GM23338 (cell line): ENCODE measurements around the gene SUGP1. TPM values are rescaled to one million over a fixed set of nuclear protein-coding genes. Genes with fewer than 3 reads are reported as not detected.

Source experiments
- ATAC-seq: fragments of 200-7000 bp; cut with Tn5 transposase; 3 replicates; pipeline ENCODE4 v1.9.1; 2020
- DNase-seq: peaks from one replicate; pipeline ENCODE4 v3.0.0-alpha.2; 2015; ENCODE audit warnings: low spot score
- H2AFZ ChIP-seq: fragments of 200-600 bp; sonication (generic); 2 replicates; pipeline ENCODE4 v1.8.0; 2016; ENCODE audit warnings: antibody characterized with exemption, mild to moderate bottlenecking, moderate library complexity
- H3F3A ChIP-seq: fragments of 200-600 bp; sonication (generic); replicated peaks from 2 replicates; pipeline ENCODE4 v1.8.0; 2017; ENCODE audit warnings: antibody characterized with exemption, mixed run types, low read depth
- H3K27ac ChIP-seq: fragments of 200-600 bp; sonication (generic); 2 replicates; pipeline ENCODE4 v1.6.1; 2016; ENCODE audit warnings: low read depth
- H3K27me3 ChIP-seq: fragments of 200-600 bp; sonication (generic); 2 replicates; pipeline ENCODE4 v1.8.0; 2016; ENCODE audit warnings: mild to moderate bottlenecking, mixed run types, moderate library complexity; ENCODE audit not compliant: insufficient read depth
- H3K36me3 ChIP-seq: fragments of 200-600 bp; sonication (generic); 2 replicates; pipeline ENCODE4 v1.8.0; 2016; ENCODE audit warnings: mild to moderate bottlenecking; ENCODE audit not compliant: insufficient read depth
- H3K4me1 ChIP-seq: fragments of 200-600 bp; sonication (generic); 2 replicates; pipeline ENCODE4 v1.8.0; 2016; ENCODE audit warnings: mild to moderate bottlenecking, moderate library complexity; ENCODE audit not compliant: insufficient read depth
- H3K4me2 ChIP-seq: fragments of 200-600 bp; sonication (generic); 2 replicates; pipeline ENCODE4 v1.7.1; 2017; ENCODE audit warnings: mixed run types
- H3K4me3 ChIP-seq: fragments of 200-600 bp; sonication (generic); 2 replicates; pipeline ENCODE4 v1.6.1; 2016; ENCODE audit warnings: mixed run types
- H3K79me2 ChIP-seq: fragments of 200-600 bp; sonication (generic); replicated peaks from 2 replicates; pipeline ENCODE4 v1.8.0; 2017; ENCODE audit warnings: mild to moderate bottlenecking; ENCODE audit not compliant: insufficient read depth
- H3K9me2 ChIP-seq: fragments of 200-600 bp; sonication (generic); 2 replicates; pipeline ENCODE4 v1.8.0; 2017; ENCODE audit not compliant: insufficient read depth
- H4K20me1 ChIP-seq: fragments of 200-600 bp; sonication (generic); replicated peaks from 2 replicates; pipeline ENCODE4 v1.8.0; 2017; ENCODE audit warnings: mild to moderate bottlenecking; ENCODE audit not compliant: insufficient read depth
- H3K27ac Mint-ChIP-seq: 2 replicates; pipeline ENCODE4 v1.8.0; 2020; ENCODE audit warnings: inconsistent platforms, mild to moderate bottlenecking, moderate library complexity, mixed read lengths
- H3K27me3 Mint-ChIP-seq: 3 replicates; pipeline ENCODE4 v1.8.0; 2022; ENCODE audit warnings: low read depth, mild to moderate bottlenecking, moderate library complexity, mixed read lengths, inconsistent platforms; ENCODE audit not compliant: insufficient read depth, poor library complexity
- H3K36me3 Mint-ChIP-seq: 3 replicates; pipeline ENCODE4 v1.8.0; 2021; ENCODE audit warnings: low read depth, mild to moderate bottlenecking, inconsistent platforms, moderate library complexity, mixed read lengths
- H3K4me1 Mint-ChIP-seq: 3 replicates; pipeline ENCODE4 v1.8.0; 2020; ENCODE audit warnings: mild to moderate bottlenecking, inconsistent platforms, mixed read lengths
- H3K4me3 Mint-ChIP-seq: 3 replicates; pipeline ENCODE4 v1.8.0; 2021; ENCODE audit warnings: moderate library complexity, mild to moderate bottlenecking, inconsistent platforms, mixed read lengths
- H3K9me3 Mint-ChIP-seq: 3 replicates; pipeline ENCODE4 v1.8.0; 2020; ENCODE audit warnings: moderate library complexity, mild to moderate bottlenecking, inconsistent platforms, mixed read lengths
- ETS1 ChIP-seq: IDR thresholded peaks from 2 replicates; pipeline ENCODE4 v1.6.1; 2016; ENCODE audit warnings: antibody characterized with exemption
- EZH2 ChIP-seq: fragments of 200-600 bp; sonication (generic); IDR thresholded peaks from one replicate; pipeline ENCODE4 v1.8.0; 2017; ENCODE audit warnings: antibody characterized with exemption, mild to moderate bottlenecking, low read depth; ENCODE audit not compliant: unreplicated experiment
- NANOG ChIP-seq: IDR thresholded peaks from 2 replicates; pipeline ENCODE4 v1.6.1; 2016; ENCODE audit warnings: antibody characterized with exemption, borderline replicate concordance
- REST ChIP-seq: IDR thresholded peaks from one replicate; pipeline ENCODE4 v1.6.1; 2018; ENCODE audit warnings: antibody characterized with exemption; ENCODE audit not compliant: unreplicated experiment
- STAT1 ChIP-seq: IDR thresholded peaks from one replicate; pipeline ENCODE4 v1.6.1; 2016; ENCODE audit warnings: antibody characterized with exemption; ENCODE audit not compliant: unreplicated experiment
- ZNF114 ChIP-seq: fragments of 250-450 bp; sonication (Bioruptor Pico); IDR thresholded peaks from 2 replicates; pipeline ENCODE4 v1.5.0; 2020; ENCODE audit warnings: mild to moderate bottlenecking, moderate library complexity
- ZNF331 ChIP-seq: fragments of 250-450 bp; sonication (Bioruptor Pico); IDR thresholded peaks from 2 replicates; pipeline ENCODE4 v1.5.0; 2020; ENCODE audit warnings: low read depth, mild to moderate bottlenecking, moderate library complexity
- polyA plus RNA-seq: library from polyadenylated mRNA; unstranded; fragments of >200 nt; fragmentation: Nextera tagmentation; extraction: Ambion mirVana; gene quantifications from 2 replicates; pipeline ENCODE4 v1.2.1, GENCODE V29; 2016
- total RNA-seq: library from RNA; depleted of rRNA; stranded (reverse); fragments of >200 nt; shearing (Covaris generic); gene quantifications from 2 replicates; pipeline ENCODE4 v1.2.3, GENCODE V29; 2014

The SUGP1 gene
- total and polyA plus RNA-seq, 2 experiments from 2014 or later, result 38.6 to 61.6 TPM

GRCh38 chr19:19334063-19334988 is 14.0 kb upstream of the SUGP1 start:
- Mint-ChIP-seq H3K27ac (peak overlapping the region; percentile 59; the same call in 1 of the 2 replicates), H3K9me3 (no peaks in the 10 kb centered on the region), H3K27me3 (peaks cover 10% of the 10 kb centered on the region), H3K36me3 (peaks cover 44% of the 10 kb centered on the region), H3K4me3 (no peak overlapping the region), H3K4me1 (no peaks in the 10 kb centered on the region)
- peaks cover 4% of the 10 kb centered on the region for H3K36me3 ChIP-seq
- no peaks in the 10 kb centered on the region; the same call in 1 of the 2 replicates for H4K20me1 ChIP-seq
- H3K9me2 ChIP-seq, result no peaks in the 10 kb centered on the region
- H3K27ac ChIP-seq, result 0 out of 2 replicates have a peak overlapping the region, but pooled peaks have one; percentile 36
- no peaks in the 10 kb centered on the region for H3K27me3 ChIP-seq
- H3K79me2 ChIP-seq, result peaks cover 7% of the 10 kb centered on the region
- H3K4me2 ChIP-seq, result no peak overlapping the region
- H3F3A ChIP-seq, result 0 out of 2 replicates have a peak, but pooled peaks cover under 1% of the 10 kb centered on the region
- ATAC-seq (no peak), DNase-seq (no peak)
- no peak overlapping the region for H3K4me3 ChIP-seq
- no peak overlapping the region for H2AFZ ChIP-seq
- no peak for TF ChIP-seq REST
- no peak for TF ChIP-seq STAT1
- TF ChIP-seq EZH2, result no peak
- no peak for TF ChIP-seq NANOG
- no peaks in the 10 kb centered on the region for H3K4me1 ChIP-seq

- TF ChIP-seq ZNF114 (CRISPR knock-in tag), result no peak
- TF ChIP-seq ZNF331 (CRISPR knock-in tag), result no peak
- TF ChIP-seq STAT1, result no peak
- TF ChIP-seq ETS1, result no peak
- H3F3A ChIP-seq, result peaks cover 8% of the 10 kb centered on the region; the same call in 1 of the 2 replicates
- ATAC-seq (no peak), DNase-seq (no peak)
- peaks cover 6% of the 10 kb centered on the region; the same call in 1 of the 2 replicates for H4K20me1 ChIP-seq
- H3K4me3 Mint-ChIP-seq, result no peak overlapping the region
- no peak overlapping the region for H2AFZ ChIP-seq
- H3K4me1 Mint-ChIP-seq, result no peaks in the 10 kb centered on the region
- no peaks in the 10 kb centered on the region for H3K9me3 Mint-ChIP-seq
- H3K4me3 ChIP-seq, result no peak overlapping the region
- no peaks in the 10 kb centered on the region for H3K9me2 ChIP-seq
- peaks cover 8% of the 10 kb centered on the region for H3K27me3 Mint-ChIP-seq
- peak overlapping the region; percentile 50; the same call in 1 of the 2 replicates for H3K27ac Mint-ChIP-seq
- H3K4me1 ChIP-seq, result no peaks in the 10 kb centered on the region
- H3K79me2 ChIP-seq, result peaks cover 43% of the 10 kb centered on the region
- H3K36me3 Mint-ChIP-seq, result peaks cover 35% of the 10 kb centered on the region
- H3K4me2 ChIP-seq, result no peak overlapping the region
- no peaks in the 10 kb centered on the region for H3K27me3 ChIP-seq
- H3K27ac ChIP-seq, result 0 out of 2 replicates have a peak overlapping the region, but pooled peaks have one; percentile 6
- peaks cover 11% of the 10 kb centered on the region for H3K36me3 ChIP-seq
These were observed 8.8 kb upstream of the SUGP1 start for GRCh38 chr19:19329126-19329525.
